ENCODE results near the gene SERP2.
A peak's percentile ranks its signal among the peaks of the same experiment; 100 is the strongest.

SERP2 gene

GRCh38 chr13:44355621-44356020 lies 18.0 kb upstream of the SERP2 start:
- no peak for DNase-seq (ENCODE audit: low spot score)

GRCh38 chr13:44359983-44360375 lies 13.6 kb upstream of the SERP2 start:
- DNase-seq (ENCODE audit: low spot score), result no peak

- DNase-seq (ENCODE audit: low spot score), result no peak
These were observed 11.1 kb upstream of the SERP2 start for GRCh38 chr13:44362394-44363040.

- DNase-seq (ENCODE audit: low spot score), result no peak
These were observed 9.8 kb upstream of the SERP2 start for GRCh38 chr13:44363631-44364344.

GRCh38 chr13:44364345-44365000 lies 9.2 kb upstream of the SERP2 start:
- peak; percentile 97 for DNase-seq (ENCODE audit: low spot score)

GRCh38 chr13:44365008-44365407 lies 8.6 kb upstream of the SERP2 start:
- no peak for DNase-seq (ENCODE audit: low spot score)

- DNase-seq (ENCODE audit: low spot score), result no peak
These were observed 7.7 kb upstream of the SERP2 start for GRCh38 chr13:44365899-44366298.

GRCh38 chr13:44368062-44368591 lies 5.5 kb upstream of the SERP2 start:
- DNase-seq (ENCODE audit: low spot score), result no peak

- no peak for DNase-seq (ENCODE audit: low spot score)
These were observed 4.8 kb upstream of the SERP2 start for GRCh38 chr13:44368599-44369368.

GRCh38 chr13:44371421-44371820 lies 2.2 kb upstream of the SERP2 start:
- no peak for DNase-seq (ENCODE audit: low spot score)

GRCh38 chr13:44373247-44373600 lies 400 bp upstream of the SERP2 start:
- no peak for DNase-seq (ENCODE audit: low spot score)

GRCh38 chr13:44374348-44374712 lies 706 bp downstream of the SERP2 start:
- DNase-seq (ENCODE audit: low spot score), result no peak

- DNase-seq (ENCODE audit: low spot score), result no peak
These were observed 4.7 kb downstream of the SERP2 start for GRCh38 chr13:44378277-44378676.

- no peak for DNase-seq (ENCODE audit: low spot score)
These were observed 6.3 kb downstream of the SERP2 start for GRCh38 chr13:44379885-44380284.

- DNase-seq (ENCODE audit: low spot score), result no peak
These were observed 7.0 kb downstream of the SERP2 start for GRCh38 chr13:44380404-44381165.

- DNase-seq (ENCODE audit: low spot score), result no peak
These were observed 9.1 kb downstream of the SERP2 start for GRCh38 chr13:44382635-44383145.

GRCh38 chr13:44383945-44384344 lies 10.3 kb downstream of the SERP2 start:
- no peak for DNase-seq (ENCODE audit: low spot score)

- no peak for DNase-seq (ENCODE audit: low spot score)
These were observed 11.2 kb downstream of the SERP2 start for GRCh38 chr13:44384778-44385177.

- DNase-seq (ENCODE audit: low spot score), result no peak
These were observed 11.8 kb downstream of the SERP2 start for GRCh38 chr13:44385401-44385800.

GRCh38 chr13:44385847-44386246 lies 12.2 kb downstream of the SERP2 start:
- no peak for DNase-seq (ENCODE audit: low spot score)

GRCh38 chr13:44386913-44387556 lies 13.4 kb downstream of the SERP2 start:
- DNase-seq (ENCODE audit: low spot score), result no peak
